GM21619 (cell line): ENCODE data around the gene DOC2B.

ENCODE experiments used
- ATAC-seq: cut with Tn5 transposase; IDR thresholded peaks from one replicate; pipeline ENCODE4 v1.9.1; 2021; ENCODE audit not compliant: unreplicated experiment

DOC2B gene

GRCh38 chr17:164303-165235, 16.9 kb downstream of the DOC2B start:
- no peak for ATAC-seq

DNA sequence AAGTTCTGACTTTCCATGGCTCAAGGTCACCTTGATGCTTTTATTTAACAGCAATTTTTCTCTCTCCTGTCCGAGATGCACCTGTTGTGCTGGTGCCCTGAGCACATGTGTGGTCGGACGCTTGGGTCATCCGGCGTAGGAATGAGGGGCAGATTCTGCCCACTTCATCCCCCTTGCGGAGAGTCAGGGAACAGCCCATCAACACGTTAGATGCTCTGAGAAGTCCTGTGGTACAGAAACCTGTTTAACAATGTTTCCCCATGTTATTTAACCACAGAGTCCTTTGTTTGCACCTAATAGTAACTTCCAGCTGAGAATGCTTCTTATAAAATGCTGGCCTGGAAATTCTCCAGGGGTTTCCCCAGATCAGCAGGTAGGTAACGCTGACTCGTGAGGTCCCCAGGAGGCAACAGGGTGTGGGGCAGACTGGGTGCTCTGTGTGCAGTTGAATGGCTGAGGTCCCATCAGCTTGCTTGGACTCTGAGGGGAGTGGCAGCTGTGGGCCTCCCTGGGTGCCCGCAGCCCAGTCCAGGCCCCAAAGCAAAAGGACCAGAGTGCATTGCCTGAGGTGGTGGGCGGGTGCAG, 17.8 kb downstream of the DOC2B start:
- ATAC-seq: no peak

DNA sequence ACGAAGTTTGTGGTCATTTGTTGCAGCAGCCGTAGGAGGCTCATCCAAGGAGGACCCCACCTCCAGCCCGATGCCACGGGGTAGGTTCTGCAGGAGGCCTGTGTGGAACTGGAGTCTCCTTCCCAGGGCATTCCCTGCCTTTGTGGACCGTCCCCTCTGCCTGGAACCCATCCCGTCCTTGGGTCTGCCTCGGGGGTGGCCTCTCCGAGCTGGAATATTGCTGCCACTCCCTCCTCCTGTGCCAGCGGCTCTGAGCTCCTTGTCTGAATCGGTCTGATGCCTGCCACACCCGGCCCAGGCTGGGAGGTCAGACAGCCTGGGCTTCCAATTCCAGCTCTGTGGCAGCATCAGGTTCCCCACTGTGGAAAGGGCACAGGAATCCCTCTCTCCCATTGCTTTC, 18.8 kb downstream of the DOC2B start:
- ATAC-seq: no peak

- no peak for ATAC-seq
Measured at GRCh38 chr17:161481-161880, 20.0 kb downstream of the DOC2B start.

- ATAC-seq: no peak
Measured at GRCh38 chr17:160336-160735, 21.1 kb downstream of the DOC2B start.

DNA sequence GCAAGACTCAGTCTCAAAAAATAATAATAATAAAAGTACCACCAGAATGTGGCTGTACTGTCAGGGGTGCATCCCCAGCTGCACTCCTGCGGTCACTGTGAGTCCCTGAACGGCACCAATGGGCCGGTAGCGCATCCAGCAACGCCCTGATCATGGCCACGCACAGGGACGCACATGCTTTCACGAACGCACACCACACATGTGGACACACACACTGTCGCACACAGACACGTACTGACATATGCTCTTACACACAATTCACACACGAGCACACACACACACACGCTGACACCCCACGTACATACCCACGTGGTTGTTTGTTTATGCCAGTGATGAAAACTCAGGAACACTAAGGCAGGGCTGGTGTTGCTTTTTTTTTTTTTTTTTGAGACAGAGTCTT, 21.8 kb downstream of the DOC2B start:
- no peak for ATAC-seq

DNA sequence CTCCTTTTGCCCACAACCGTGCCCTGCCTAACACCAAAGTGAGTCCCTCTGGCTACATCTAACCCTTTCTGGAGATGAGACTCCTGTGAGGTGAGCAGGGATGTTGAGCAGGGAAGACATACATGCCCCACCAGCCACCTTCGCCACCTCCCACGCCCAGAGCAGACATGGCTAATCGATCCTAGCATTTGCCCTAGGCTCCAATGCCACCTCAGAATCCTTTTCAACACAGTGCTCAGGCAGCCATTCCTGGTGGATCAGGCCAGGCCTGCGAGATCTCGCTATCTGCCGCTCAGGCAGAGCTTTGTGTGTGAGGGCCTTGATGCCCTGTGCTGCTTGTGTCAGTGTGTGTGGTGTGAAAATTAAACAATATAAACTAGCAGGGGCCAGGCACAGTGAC, 23.1 kb downstream of the DOC2B start:
- no peak for ATAC-seq

- no peak for ATAC-seq
Measured at GRCh38 chr17:157901-158300, 23.5 kb downstream of the DOC2B start.

DNA sequence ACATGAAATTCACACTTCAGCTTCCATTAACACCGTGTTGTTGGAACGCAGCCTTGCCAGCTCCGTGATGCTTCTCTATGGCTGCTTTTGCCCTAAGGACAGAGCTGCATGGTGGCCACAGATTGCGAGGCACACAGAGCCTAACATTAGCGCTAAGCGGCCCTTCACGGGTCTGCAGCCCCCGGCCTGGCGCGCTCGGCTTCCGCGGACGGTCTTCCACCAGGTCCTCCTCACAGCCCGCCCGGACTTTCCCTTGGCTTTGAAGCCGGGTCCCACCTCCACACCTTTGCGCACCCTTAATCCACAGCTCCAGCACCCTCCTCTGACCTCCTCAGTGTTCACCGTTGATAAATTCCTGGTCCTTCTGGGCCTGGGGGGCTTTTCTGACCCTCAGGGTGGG, 24.5 kb downstream of the DOC2B start:
- ATAC-seq: no peak

DNA sequence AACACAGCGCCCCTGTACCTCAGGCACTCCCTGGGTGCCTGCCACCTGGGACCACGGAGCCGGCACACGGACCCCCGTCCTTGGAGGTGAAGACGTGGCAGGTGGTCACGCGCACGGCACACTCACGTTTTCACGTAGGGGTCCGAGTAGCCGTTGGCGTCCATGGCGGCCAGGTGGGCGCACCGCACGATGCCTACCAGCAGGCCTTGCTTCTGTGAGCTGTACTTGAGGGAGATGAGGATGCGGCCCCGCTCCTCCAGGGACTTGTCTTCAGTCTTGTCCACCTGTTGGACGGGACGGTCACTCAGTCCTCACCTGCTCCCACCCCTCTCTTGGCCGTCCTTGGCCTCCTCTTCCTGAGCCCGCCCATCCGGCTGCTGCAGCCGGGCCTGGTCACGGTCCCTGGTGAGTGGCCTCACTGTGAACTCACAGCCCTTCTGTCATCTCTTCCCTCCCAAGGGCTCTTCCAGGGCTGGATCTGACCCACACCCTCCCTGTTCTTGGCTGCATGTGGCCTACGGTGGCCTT, 25.3 kb downstream of the DOC2B start:
- ATAC-seq: no peak

- no peak for ATAC-seq
Measured at GRCh38 chr17:155576-155975, 25.9 kb downstream of the DOC2B start.

- no peak for ATAC-seq
Measured at GRCh38 chr17:153851-154250, 27.6 kb downstream of the DOC2B start.

- no peak for ATAC-seq
Measured at GRCh38 chr17:152860-153420, 28.5 kb downstream of the DOC2B start.

- no peak for ATAC-seq
Measured at GRCh38 chr17:151886-152859, 29.3 kb downstream of the DOC2B start.

DNA sequence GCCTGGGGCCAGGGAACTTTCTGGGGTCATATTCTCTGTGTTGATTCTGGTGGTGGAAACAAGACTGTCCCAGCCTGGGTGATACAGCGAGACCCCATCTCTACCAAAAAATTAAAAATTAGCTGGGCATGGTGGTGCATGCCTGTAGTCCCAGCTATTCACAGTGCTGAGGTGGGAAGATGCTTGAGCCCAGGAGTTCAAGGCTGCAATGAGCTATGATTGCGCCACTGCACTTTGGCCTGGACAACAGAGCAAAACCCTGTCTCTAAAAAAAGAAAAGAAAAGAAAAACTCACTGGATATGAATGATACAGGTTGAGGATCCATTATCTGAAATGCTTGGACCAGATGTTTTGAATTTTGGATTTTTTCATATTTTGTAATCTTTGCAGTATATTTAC, 30.4 kb downstream of the DOC2B start:
- no peak for ATAC-seq

DNA sequence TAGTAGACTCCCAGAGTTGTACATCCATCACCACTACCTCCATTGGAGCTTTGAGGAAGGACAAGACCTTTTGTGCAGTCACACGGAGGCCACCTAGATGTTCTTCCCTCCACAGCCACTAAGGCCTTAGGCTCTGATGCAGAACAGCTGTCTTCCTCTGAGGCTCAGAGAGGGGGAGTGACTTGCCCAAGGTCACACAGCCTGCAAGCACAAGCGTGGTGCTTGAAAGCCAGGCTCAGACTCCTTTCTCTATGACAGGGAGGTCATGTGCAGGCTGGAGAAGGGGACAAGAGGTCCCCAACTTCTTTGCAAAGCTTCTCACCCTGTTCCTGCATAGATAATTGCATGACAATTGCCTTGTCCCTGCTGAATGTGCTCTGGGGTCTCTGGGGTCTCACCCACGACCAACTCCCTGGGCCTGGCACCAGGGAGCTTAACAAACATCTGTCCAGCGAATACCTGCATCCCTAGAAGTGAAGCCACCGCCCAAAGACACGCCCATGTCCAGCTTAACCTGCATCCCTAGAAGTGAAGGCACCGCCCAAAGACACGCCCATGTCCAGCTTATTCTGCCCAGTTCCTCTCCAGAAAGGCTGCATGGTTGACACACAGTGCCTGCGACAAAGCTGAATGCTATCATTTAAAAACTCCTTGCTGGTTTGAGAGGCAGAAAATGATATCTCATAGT, 31.4 kb downstream of the DOC2B start:
- no peak for ATAC-seq

- ATAC-seq: no peak
Measured at GRCh38 chr17:149231-149630, 32.2 kb downstream of the DOC2B start.

DNA sequence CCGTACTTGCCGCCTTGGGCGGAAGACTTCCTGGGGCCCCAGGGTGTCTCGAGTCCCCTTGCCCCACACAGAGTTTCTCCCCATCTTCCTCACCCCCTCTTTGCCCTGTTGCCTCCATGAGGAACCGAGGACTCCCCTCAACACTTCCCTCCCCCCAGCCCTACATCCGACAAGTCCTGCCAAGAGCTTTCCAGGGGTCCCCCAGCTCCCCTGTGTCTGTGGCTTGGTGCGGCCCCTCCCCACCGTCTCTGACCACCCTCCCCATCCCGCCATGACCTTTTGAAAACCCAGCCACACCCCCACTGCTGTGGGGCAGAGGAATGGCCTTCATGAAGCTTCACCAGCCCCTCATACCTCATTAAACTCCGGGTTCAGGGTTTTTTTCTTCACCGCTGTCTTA, 32.7 kb downstream of the DOC2B start:
- ATAC-seq: no peak

DNA sequence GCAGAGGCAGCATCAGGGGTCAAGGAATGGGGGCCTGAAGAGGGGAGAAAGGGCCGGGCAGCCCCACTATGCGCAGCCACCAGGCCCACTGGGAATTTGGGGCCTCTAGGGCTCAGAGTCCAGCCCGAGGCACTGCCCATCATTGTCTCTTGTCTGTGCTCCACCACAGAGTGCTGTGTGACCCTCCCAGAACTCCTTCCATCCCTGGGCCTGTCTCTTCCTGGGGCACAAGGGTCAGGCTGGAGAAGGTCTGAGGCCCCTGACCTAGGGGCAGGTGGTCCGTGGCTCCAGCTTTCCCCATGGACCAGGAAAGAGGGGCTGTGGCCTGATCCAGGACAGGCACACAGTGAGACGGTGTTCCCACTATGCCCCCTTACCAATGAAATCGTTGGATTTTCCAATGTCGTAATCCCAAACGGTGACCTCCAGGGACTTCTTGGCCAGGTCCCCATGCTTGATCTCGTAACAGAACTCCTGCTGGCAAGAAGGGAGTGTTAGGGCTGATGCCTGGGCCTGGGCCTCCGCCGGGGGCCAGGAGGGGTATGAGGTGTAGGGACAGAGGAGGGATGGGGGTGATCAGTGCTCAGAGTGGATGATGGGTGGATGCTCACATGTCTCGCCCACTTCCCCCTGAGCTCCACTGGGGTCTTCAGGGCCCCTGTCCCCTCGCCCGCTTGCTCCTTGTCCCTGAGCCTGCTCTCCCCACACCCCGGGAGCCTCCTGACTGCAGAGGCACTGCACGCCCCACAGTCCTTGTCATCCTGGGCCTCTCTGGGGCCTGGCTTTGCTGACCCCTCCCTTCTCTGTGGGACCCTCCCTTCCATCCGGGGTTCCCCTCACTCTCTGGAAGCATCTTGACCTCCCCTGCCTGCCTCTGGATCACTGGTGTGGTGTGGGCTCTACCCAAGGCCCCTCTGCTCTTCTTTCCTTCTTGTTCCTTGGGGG, 33.4 kb downstream of the DOC2B start:
- no peak for ATAC-seq
